NCI-H524 (cell line): Measurements from ENCODE around the gene GALNT5.

Experiments used
- DNase-seq, 2 experiments: peaks; one replicate each; lab custom pipeline; 2025; lab: John Stamatoyannopoulos, UW

Gene GALNT5

DNA sequence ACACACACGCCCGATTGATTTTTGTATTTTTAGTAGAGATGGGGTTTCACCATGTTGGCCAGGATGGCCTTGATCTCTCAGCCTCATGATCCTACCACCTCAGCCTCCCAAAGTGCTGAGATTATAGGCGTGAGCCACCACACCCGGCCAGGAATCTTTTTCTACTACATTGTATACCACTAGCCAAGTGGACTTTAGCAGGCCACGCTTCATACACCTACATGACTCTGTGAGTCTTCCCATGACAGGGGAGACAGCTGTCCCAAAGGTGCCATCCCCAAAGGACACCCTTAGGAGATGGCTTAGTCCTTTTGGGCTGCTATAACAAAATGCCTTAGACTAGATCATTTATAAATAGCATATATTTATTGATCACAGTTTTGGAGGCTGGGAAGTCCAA is 35.3 kb downstream of the GALNT5 start:
- DNase-seq = no peak

DNA sequence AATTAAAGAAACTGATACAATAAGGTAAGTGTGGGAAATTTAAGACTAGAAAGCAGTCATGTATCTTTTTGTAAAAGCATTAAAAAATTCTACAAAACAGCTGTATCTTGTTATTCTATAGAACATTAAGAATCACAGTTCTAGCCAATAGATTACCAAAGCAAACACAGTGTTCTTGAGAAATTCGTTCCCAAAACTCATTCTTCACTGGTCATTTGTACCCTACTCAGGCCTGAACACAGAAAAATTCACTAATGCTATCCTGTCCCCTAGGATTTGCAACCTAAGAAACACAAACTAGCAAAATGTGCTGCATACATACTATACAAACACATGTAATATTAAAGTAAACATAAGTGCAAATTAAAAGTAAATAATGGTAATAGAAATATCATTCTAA is 39.0 kb downstream of the GALNT5 start:
- no peak for DNase-seq

DNA sequence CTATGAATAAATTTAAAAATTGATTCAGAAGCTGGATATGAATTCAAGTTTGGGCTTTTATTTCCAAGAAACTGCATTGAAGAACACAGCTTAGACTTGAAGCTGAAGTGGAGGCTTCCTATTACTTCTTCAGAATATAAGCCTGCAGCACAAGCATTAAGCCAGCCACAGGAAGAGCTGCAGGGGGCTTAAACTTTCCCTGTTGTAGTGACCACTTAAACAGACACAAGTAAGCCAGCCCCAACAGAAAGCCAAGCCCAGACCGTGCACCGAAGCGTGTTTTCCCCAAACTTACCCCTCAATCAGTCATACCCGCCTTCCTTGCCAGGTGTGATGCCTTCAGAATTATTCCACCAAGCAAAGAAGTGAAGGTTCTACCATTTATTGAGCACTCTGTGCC is 39.5 kb downstream of the GALNT5 start:
- DNase-seq = no peak

DNA sequence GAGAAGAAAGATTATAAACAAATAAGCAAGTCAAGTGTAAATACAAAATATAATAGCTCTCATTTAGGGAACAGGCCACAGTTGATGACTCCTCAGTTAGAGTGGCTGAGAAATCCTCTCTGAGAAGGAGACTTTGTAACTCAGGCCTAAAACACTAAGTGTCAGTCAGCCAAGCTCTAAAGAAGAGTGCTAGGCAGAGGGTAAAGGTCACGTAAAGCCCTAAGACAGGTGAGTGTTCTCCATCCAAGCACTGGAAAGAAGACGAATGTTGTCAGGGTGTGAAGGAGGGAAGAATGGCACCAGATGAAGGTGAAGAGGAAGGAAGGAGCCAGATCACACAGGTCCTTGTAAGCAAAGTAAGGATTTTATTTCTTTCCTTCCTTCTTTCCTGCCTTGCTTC is 43.8 kb downstream of the GALNT5 start:
- DNase-seq = no peak

DNA sequence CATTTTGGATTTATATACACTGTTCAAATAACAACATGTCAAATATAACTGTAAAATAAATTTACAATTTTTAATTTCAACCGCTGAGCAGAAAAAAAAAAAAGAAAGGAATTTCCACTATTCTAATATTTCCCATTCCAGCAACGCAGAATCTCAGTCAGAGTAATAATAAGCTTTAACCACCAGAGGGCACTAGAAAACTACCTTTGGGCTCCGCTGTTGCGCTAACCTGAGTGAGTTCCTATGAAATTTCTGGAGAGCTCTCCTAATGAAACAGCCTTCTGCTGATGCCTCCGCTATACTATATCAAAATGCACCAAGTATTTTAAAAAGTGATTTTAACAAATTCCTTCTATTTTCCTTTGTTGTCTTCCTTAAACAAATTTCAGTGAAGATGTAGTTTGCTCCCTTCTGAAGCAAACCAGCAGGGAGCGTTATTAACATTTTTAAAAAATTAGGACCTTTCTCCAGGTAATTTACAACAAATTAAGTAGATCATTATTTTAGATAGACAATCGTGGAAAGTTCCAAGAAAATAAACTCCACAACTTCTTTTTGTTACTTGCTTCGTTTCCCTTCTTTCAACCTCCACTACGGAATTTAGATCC is 45.1 kb downstream of the GALNT5 start:
- DNase-seq = peak; percentile 1 to 65

DNA sequence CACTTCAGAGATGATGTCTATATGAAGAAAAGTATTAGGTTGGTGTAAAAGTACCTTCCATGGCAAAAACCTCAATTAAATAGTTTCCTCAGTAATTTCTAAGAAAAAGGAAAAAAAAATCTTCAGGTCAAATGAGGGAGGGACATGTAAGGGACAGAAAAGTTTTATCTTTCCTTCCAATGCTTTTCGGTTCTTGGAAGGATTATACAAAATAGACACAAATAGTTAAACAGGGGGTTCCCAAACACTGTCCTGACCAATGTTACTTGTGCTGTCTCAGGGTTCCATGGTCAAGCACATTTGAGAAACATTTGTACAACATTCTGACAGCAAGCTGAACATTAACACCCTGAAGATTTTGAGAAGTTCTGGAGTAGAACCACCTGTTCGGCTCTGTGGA is 46.1 kb downstream of the GALNT5 start:
- DNase-seq = no peak

DNA sequence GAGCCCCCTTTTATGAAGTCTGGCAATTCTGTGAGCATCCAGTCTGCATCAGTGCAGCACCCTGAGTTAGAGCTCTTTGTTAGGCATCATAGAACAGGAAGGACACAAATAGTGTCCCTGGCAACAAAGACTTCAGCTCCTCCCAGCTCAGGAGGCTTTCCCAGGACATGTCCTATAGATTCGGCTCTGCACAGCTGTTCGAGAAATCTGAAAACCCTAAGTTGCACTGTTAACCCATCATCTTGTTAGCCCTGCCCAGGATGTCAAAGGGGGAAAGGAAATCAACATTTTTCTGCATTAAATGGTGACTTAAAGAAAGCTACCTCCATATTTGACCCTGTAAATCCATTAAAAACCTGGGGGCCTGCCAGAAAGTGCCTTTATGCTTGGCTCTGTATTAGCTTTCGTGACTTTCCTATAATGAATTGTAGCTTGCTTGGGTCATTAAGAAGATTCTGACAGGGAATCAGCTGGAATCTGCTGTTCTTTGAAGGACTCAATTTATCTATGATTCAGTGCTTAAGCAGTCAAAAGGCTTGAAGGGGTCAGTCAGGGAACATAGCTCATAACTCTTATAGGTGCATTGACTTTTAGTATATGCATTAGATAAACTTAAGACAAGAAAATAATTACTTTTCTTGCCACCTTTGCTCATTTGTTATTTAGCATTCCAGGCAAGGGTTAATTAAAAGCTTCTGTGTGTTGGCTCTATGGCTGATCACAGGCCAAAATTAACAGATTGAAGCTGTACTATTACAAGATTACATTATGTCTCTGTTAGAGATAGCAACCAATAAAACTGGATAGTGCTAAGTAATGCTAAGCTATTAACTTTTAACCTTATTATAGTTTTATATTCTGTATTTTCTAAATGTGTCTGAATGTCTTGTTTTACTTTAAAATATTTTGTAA is 47.6 kb downstream of the GALNT5 start:
- no peak for DNase-seq

DNA sequence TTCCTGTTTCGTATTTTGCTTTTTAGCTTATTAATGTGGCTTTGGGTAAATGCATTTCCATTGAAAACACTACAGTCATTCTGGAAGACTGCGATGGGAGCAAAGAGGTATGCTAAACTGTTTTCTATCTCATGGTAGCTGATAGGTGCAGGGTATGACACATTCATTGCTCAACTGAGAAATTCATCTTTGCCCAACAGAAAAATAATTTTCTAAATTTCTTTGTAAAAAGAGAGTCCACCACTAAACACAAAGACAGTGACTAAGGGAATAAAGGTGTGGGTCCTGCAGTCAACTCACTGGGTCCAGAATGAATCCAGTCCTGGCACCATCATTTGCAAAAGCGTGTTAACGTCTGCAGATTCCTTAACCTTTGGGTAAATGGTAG is 48.2 kb downstream of the GALNT5 start:
- DNase-seq = no peak

DNA sequence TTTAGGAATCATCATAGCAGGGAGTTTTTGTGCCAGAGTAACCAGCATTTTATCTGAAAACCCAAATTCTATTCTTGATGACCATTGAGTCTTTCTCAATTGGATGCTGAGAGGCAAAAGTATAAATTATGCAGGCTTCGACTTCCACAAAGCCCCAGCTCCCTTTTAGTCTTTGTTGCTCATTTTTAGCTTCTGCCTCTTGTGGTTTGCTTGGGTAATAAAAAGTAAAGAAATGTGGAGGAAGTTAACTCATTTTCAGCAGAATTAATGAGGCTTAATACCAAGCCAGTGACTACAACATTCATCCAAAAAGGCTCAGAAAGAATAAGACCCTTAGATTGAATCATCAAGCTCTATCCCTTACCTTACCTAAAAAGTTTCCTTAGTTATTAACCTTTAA is 49.5 kb downstream of the GALNT5 start:
- no peak for DNase-seq

DNA sequence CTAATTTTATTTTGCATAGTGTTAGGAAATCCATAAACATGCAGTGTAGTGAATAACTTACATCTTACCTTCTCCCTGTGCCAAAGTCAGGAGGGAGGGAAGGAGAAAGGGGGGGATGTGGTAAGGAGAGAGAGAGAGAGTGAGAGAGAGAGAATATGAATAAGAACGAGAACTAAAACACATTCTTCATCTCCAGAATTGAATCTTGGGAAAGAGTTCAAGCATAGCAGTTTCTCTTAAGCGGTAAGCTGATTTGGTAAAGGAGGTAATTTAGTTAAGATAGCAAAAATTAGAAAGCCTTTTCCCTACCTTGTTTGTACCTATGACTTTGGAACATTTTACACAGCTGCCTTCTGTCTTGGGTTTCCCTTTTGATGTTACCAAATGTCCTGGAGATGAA is 52.4 kb downstream of the GALNT5 start:
- no peak for DNase-seq

DNA sequence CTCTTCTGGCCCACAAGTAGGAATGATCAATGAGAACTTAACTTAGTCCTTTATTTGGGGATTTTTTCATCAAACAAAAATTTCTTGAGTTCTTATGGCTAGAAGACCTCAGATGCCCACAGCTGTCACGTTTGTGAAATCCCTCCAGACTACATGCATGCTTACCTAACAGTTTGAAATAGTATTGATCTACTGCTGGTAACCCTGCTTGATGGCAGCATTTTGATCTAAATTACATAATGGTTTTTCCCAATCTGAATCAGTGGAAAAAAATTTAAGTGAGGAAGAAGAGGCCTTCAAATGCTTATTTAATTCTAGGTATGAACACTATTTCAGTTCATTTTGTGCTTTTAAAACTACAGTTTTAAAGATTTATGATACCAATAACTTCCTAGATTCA is 54.2 kb downstream of the GALNT5 start:
- no peak for DNase-seq

DNA sequence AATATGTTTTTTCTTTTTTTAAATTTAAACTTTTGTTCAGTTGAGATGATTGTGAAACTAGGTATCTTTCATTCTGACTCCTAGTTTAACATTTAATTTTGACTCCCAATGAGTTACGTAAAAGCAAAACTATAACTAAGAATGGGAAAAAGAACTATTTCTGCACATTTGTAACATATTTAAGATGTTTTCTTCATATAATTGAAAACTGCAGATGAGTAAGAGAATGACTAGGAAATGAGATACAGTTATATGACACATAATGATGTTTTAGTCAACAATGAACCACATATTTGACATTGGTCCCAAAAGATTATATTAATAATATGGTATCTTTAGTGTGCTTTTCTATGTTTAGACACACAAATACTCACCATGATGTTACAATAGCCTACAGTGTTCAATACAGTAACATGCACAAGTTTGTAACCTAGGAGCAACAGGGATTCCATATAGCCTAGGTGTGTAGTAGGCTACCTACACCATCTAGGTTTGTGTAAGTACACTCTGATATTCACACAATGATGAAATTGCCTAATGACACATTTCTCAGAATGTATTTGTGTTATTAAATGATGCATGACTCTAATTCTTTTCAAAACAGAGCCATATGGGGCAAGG is 55.5 kb downstream of the GALNT5 start:
- no peak for DNase-seq

DNA sequence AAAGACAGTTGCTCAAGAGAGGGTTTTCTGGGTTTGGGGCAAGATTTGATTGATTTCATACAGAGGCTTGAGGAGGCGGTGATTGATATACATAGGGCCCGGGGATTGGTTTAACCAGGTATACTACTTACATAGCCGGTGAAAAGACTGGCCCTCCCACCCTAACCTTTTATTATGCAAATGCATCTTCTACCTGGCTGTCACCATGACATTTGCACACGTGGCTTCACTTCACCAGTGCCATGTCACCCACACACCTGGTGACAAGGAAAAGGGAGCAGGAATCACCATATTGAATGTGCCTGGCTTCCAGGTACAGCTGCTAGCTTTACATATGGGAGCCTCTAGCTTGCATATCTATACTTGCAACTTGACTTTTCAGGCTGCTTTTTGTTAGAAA is 58.4 kb downstream of the GALNT5 start:
- DNase-seq = no peak

DNA sequence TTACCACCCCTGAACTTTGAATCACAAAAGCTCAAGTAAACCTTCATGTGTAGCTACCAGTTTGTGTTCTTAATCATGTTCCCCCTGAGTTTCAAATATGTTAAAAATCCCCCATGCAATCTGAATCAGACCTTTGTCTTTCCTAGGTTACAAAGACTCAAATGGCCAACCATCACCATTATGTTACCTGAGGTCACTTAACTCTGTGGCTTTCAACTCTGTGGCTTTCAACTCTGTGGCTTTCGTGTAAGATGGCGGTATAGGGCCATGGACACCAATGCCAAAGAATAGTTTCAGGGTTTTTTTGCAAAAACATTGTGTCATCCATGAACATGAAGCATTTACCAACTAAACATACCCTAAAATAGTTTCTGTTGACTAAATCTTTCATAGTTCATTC is 61.4 kb downstream of the GALNT5 start:
- no peak for DNase-seq

DNA sequence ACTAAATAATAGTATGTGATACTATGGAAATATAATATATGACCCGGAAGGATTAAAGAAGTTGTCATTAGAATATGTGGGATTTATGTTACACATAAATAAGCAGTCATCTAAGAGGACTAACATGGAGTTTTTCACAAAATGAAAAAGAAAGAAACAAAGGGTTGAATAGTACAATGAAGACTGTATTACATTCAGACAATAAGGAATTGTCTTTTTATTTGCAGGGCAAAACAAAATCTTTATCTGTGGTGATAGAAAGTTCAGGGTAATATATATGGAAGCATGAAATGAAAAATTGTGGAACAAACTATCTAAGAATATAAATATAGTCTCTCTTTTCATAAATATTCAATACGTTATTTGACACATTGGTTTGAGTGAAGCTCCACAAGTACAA is 62.3 kb downstream of the GALNT5 start:
- no peak for DNase-seq

DNA sequence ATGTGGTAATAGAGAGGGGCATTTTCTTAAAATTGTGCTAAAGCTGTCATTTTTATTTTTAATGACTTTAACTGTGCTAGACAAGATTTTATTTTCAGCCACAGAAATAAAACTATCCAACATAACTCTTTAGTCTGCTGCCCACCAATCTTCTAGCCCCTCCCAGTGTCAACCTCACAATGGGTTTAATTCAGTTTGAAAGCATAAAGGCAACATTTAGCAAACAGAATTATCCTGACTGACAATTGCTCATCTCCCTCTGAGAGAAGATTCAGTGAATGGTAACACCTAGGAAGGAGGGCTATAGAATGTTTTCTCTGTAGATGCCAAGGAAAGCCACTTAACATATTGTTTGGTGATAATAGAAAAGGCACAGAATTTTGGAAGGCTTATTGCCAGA is 62.9 kb downstream of the GALNT5 start:
- DNase-seq = no peak

DNA sequence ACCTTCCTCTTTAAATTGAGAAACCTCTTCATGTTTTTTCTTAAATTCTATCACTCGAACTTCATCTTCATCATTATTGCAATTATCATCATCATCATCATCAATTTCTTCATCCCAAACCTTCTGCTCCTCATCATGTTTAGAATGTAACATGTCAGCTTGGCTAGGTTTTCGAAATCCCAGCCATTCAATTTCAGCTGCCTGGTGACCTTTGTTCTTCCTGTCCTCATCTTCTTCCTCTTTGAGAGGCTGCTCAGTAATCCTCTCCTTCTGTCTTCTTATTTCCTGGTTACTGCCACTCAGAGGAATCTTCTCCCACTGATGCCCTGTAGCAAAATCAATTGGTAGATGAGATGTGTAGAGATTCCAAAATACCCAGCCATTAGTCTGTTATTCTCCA is 64.0 kb downstream of the GALNT5 start:
- DNase-seq = peak in 1 of 2 experiments; percentile 31

DNA sequence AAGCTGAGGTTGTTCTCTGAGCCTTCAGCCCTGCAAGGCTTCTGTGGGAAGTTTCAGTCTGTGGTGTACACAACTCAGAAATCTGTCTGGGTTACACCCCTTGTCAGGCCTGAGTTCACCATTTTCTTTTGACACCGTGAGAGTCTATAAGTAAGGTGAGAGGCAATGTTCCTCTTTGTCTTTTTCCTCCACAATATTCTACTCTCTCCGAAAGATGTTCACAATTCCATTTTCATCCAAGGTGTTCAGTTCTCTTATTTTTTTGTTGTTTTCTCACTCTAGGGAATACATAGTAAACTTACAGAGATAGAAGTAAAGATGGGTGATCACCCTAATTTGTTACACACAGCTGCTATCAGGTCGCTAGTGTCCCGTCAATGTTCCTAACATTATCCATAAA is 64.9 kb downstream of the GALNT5 start:
- no peak for DNase-seq

DNA sequence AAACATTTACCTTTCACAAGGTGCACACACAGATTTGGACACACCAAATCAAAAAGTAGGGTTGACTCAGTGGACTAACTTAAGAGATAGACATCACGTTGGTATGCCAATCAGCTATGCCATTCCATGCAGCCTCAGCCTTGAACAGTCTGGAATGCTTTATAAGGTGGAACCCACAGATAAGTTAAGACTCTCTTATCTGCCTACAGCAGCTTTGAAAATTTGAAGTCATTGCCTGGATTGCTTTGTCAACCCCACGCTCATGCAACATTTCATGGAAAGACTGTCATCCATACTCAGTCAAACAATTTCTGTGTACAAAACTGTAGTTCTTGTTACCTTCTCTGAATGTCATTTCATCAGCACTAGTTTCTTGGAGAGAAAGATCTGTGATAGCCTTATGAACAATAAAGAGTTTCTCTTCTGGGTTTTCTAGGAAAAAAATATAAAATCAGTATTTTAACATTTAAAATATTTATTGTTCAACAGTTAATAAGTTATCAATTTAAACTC is 66.9 kb downstream of the GALNT5 start:
- DNase-seq = no peak

DNA sequence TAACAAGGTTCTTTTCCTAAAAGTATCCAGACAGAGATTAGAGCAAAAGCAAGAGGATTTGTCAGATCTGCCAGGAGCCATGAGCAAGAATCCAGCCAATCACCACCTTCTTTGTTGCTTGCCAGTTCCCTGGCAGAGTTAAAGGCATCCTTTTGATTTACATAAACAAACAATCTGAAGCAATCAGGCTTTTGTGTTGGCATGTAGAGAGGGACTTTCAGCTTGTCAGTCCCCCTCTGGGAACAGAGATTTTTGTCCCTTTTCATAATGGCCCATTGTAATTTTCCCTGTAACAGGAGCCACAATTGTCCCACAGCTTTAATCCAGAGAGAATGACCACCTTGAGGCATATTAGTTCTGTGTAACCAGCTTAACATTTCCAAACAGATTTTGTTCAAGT is 68.3 kb downstream of the GALNT5 start, which contains the start of gene ERMN:
TSS of gene ERMN (minus strand) at position 39 of the 400 bp plus-strand sequence. CDS start 182 bp downstream, outside the sequence.
- DNase-seq = no peak

DNA sequence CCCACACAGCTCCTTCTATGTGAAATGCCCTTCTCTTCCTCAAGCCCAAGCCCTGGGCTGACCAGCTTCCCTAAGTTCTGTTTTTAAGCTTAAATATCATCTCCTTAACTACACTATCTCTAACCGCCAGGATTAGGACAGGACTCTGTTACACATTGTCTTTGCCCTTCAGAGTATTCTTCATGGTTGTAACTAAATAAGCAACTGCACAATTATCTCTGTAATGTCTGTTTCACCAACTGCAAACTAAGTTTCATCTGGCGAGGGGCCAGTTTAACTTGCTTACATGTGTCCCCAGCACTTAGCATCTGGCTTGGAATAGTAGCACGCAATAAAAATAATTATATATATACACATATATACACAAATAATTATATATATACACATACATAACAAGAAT is 69.2 kb downstream of the GALNT5 start:
- no peak for DNase-seq

DNA sequence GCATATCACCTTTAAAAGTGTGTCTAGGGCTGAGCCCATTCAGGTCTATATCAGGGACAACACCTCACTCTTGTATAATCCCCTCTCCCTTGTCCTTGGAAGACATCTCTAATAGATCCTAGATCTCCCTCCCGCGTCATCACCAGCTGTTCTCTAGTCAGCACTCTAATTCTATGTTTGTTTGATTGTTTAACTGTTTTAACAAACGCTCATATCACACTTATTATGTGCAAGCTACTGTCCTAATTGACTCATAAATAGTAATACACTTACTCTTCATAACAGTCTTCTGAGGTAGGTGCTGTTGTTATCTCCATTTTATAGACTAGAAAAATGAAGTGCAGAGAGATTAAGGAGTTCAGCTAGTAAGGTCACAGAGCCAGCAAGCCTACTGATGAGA is 69.7 kb downstream of the GALNT5 start:
- DNase-seq = peak in 1 of 2 experiments; percentile 41
